ENCODE results near the gene COX19.
"Not testable (repeated sequence)": the region's sequence is repeated elsewhere in the genome, so short reads cannot be mapped to it uniquely, and the experiment has no call there.

The COX19 gene

GRCh38 chr7:976901-977325 lies 1.6 kb upstream of the COX19 start:
- no peak for DNase-seq

- DNase-seq, result no peak
Observed at GRCh38 chr7:975702-976473, 539 bp upstream of the COX19 start.

GRCh38 chr7:974172-974571 lies 1.2 kb downstream of the COX19 start:
- DNase-seq, result no peak

GRCh38 chr7:973312-973711 lies 2.0 kb downstream of the COX19 start:
- DNase-seq, result no peak

GRCh38 chr7:972676-973309 lies 2.6 kb downstream of the COX19 start:
- DNase-seq, result no peak

GRCh38 chr7:972110-972509 lies 3.2 kb downstream of the COX19 start:
- no peak for DNase-seq

- DNase-seq, result no peak
Observed at GRCh38 chr7:970744-971143, 4.6 kb downstream of the COX19 start.

- no peak for DNase-seq
Observed at GRCh38 chr7:969403-969802, 5.9 kb downstream of the COX19 start.

GRCh38 chr7:968205-969105 lies 6.9 kb downstream of the COX19 start:
- DNase-seq, result no peak

GRCh38 chr7:967361-968082 lies 7.8 kb downstream of the COX19 start:
- DNase-seq, result no peak

GRCh38 chr7:966291-967069 lies 8.9 kb downstream of the COX19 start:
- DNase-seq, result no peak

GRCh38 chr7:964401-965231 lies 10.7 kb downstream of the COX19 start:
- no peak for DNase-seq

- DNase-seq, result no peak
Observed at GRCh38 chr7:963236-964078, 11.9 kb downstream of the COX19 start.

- DNase-seq, result no peak
Observed at GRCh38 chr7:962401-963081, 12.8 kb downstream of the COX19 start.

GRCh38 chr7:961546-962400 lies 13.6 kb downstream of the COX19 start:
- DNase-seq, result no peak

GRCh38 chr7:960972-961371 lies 14.4 kb downstream of the COX19 start:
- DNase-seq, result not testable (repeated sequence)

GRCh38 chr7:960269-960871 lies 15.0 kb downstream of the COX19 start:
- DNase-seq, result no peak

- DNase-seq, result not testable (repeated sequence)
Observed at GRCh38 chr7:959740-960139, 15.6 kb downstream of the COX19 start.
